A549 (cell line): ENCODE measurements around the gene TRIM26.

Experiments used
- EP300 ChIP-seq, 2 experiments: fragments of >200 bp; sonication (Bioruptor Twin); formaldehyde crosslinking; IDR thresholded peaks; 2 replicates in 1 of 2; 3 replicates in 1 of 2; pipeline ENCODE4 v1.6.1; 2016 to 2017
- GATA3 ChIP-seq: IDR thresholded peaks from 2 replicates; pipeline ENCODE4 v1.6.1; 2012; ENCODE audit warnings: borderline replicate concordance
- JUN ChIP-seq, 2 experiments: fragments of >200 bp; sonication (Bioruptor Twin); formaldehyde crosslinking; IDR thresholded peaks; 2 replicates in 1 of 2; 3 replicates in 1 of 2; pipeline ENCODE4 v1.6.1; 2016 to 2017
- MAX ChIP-seq: IDR thresholded peaks from 2 replicates; pipeline ENCODE4 v1.6.1; 2012
- PHF8 ChIP-seq: fragments of 200-600 bp; sonication (generic); IDR thresholded peaks from 2 replicates; pipeline ENCODE4 v1.6.1; 2016; ENCODE audit warnings: low read depth, mild to moderate bottlenecking, antibody characterized with exemption, moderate library complexity, borderline replicate concordance
- SREBF2 ChIP-seq: fragments of 450-650 bp; IDR thresholded peaks from 2 replicates; pipeline ENCODE4 v1.6.1; 2014; ENCODE audit warnings: mild to moderate bottlenecking, moderate library complexity
- ZFP36 ChIP-seq: fragments of 450-650 bp; IDR thresholded peaks from 2 replicates; pipeline ENCODE4 v1.6.1; 2014; ENCODE audit warnings: borderline replicate concordance; ENCODE audit not compliant: partially characterized antibody
- ZNF302 ChIP-seq: fragments of 250-450 bp; sonication (Bioruptor Pico); IDR thresholded peaks from 2 replicates; pipeline ENCODE4 v1.9.0; 2021; ENCODE audit warnings: inconsistent platforms, mild to moderate bottlenecking, moderate library complexity
- TF ChIP-seq, protein P1 (sequence below): fragments of >200 bp; sonication (Bioruptor Twin); formaldehyde crosslinking; IDR thresholded peaks from 3 replicates; pipeline ENCODE4 v1.5.1; 2016
- TF ChIP-seq, protein P2 (sequence below): fragments of 450-650 bp; IDR thresholded peaks from 2 replicates; pipeline ENCODE4 v1.6.1; 2014; ENCODE audit warnings: antibody characterized with exemption
- TF ChIP-seq, protein P3 (sequence below): fragments of 200-600 bp; sonication (generic); IDR thresholded peaks from 2 replicates; pipeline ENCODE4 v1.6.1; 2016; ENCODE audit warnings: antibody characterized with exemption, mild to moderate bottlenecking, moderate library complexity
- TF ChIP-seq, protein P4 (sequence below): IDR thresholded peaks from 2 replicates; pipeline ENCODE4 v1.6.1; 2012; ENCODE audit warnings: low read depth, borderline replicate concordance
- TF ChIP-seq, protein P5 (sequence below): IDR thresholded peaks from 2 replicates; pipeline ENCODE4 v1.6.1; 2012

- TF ChIP-seq, protein P1, sequence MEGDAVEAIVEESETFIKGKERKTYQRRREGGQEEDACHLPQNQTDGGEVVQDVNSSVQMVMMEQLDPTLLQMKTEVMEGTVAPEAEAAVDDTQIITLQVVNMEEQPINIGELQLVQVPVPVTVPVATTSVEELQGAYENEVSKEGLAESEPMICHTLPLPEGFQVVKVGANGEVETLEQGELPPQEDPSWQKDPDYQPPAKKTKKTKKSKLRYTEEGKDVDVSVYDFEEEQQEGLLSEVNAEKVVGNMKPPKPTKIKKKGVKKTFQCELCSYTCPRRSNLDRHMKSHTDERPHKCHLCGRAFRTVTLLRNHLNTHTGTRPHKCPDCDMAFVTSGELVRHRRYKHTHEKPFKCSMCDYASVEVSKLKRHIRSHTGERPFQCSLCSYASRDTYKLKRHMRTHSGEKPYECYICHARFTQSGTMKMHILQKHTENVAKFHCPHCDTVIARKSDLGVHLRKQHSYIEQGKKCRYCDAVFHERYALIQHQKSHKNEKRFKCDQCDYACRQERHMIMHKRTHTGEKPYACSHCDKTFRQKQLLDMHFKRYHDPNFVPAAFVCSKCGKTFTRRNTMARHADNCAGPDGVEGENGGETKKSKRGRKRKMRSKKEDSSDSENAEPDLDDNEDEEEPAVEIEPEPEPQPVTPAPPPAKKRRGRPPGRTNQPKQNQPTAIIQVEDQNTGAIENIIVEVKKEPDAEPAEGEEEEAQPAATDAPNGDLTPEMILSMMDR: no peak
- no peak for TF ChIP-seq JUN (IDR thresholded peaks at IDR 0.05)
- TF ChIP-seq, protein P2, sequence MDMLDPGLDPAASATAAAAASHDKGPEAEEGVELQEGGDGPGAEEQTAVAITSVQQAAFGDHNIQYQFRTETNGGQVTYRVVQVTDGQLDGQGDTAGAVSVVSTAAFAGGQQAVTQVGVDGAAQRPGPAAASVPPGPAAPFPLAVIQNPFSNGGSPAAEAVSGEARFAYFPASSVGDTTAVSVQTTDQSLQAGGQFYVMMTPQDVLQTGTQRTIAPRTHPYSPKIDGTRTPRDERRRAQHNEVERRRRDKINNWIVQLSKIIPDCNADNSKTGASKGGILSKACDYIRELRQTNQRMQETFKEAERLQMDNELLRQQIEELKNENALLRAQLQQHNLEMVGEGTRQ: no peak
- TF ChIP-seq MAX: no peak
- TF ChIP-seq, protein P3, sequence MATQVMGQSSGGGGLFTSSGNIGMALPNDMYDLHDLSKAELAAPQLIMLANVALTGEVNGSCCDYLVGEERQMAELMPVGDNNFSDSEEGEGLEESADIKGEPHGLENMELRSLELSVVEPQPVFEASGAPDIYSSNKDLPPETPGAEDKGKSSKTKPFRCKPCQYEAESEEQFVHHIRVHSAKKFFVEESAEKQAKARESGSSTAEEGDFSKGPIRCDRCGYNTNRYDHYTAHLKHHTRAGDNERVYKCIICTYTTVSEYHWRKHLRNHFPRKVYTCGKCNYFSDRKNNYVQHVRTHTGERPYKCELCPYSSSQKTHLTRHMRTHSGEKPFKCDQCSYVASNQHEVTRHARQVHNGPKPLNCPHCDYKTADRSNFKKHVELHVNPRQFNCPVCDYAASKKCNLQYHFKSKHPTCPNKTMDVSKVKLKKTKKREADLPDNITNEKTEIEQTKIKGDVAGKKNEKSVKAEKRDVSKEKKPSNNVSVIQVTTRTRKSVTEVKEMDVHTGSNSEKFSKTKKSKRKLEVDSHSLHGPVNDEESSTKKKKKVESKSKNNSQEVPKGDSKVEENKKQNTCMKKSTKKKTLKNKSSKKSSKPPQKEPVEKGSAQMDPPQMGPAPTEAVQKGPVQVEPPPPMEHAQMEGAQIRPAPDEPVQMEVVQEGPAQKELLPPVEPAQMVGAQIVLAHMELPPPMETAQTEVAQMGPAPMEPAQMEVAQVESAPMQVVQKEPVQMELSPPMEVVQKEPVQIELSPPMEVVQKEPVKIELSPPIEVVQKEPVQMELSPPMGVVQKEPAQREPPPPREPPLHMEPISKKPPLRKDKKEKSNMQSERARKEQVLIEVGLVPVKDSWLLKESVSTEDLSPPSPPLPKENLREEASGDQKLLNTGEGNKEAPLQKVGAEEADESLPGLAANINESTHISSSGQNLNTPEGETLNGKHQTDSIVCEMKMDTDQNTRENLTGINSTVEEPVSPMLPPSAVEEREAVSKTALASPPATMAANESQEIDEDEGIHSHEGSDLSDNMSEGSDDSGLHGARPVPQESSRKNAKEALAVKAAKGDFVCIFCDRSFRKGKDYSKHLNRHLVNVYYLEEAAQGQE: no peak
- TF ChIP-seq SREBF2: no peak
- no peak for TF ChIP-seq PHF8
- TF ChIP-seq, protein P4, sequence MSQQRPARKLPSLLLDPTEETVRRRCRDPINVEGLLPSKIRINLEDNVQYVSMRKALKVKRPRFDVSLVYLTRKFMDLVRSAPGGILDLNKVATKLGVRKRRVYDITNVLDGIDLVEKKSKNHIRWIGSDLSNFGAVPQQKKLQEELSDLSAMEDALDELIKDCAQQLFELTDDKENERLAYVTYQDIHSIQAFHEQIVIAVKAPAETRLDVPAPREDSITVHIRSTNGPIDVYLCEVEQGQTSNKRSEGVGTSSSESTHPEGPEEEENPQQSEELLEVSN: no peak
- no peak for TF ChIP-seq EP300 (IDR thresholded peaks at IDR 0.05)
- no peak for TF ChIP-seq GATA3
- TF ChIP-seq, protein P5, sequence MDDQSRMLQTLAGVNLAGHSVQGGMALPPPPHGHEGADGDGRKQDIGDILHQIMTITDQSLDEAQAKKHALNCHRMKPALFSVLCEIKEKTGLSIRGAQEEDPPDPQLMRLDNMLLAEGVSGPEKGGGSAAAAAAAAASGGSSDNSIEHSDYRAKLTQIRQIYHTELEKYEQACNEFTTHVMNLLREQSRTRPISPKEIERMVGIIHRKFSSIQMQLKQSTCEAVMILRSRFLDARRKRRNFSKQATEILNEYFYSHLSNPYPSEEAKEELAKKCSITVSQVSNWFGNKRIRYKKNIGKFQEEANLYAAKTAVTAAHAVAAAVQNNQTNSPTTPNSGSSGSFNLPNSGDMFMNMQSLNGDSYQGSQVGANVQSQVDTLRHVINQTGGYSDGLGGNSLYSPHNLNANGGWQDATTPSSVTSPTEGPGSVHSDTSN: no peak
- no peak for TF ChIP-seq ZNF302 (CRISPR knock-in tag)
- TF ChIP-seq ZFP36: no peak
Measured at GRCh38 chr6:30143780-30144179, 69.4 kb downstream of the TRIM26 start.
